K562 (cell line): Measurements from ENCODE around the gene CNOT6. TPM values are rescaled to one million over a fixed set of nuclear protein-coding genes. Genes with fewer than 3 reads are reported as not detected.
"Not testable (repeated sequence)": the region's sequence is repeated elsewhere in the genome, so short reads cannot be mapped to it uniquely, and the experiment has no call there.

Experiments used
- ATAC-seq: fragments of 200-7000 bp; cut with Tn5 transposase; 3 replicates; pipeline ENCODE4 v1.9.1; 2020; ENCODE audit warnings: moderate library complexity
- BruUV-seq: library from RNA; stranded (reverse); fragments of 400-500 nt; replicated peaks from 2 replicates; lab custom pipeline; 2021; lab: Mats Ljungman, UMichigan
- CTCF ChIA-PET: fragments of 300-600 bp; formaldehyde crosslinking; extraction: SDS; loops from one replicate; lab custom pipeline; 2021; ENCODE audit warnings: low intra/inter-chr PET ratio; lab: Yijun Ruan, JAX
- POLR2A ChIA-PET: fragments of 300-600, 350-650 bp; sonication (Branson Sonifier 250); formaldehyde crosslinking; extraction: SDS; loops from one replicate; lab custom pipeline; 2021; ENCODE audit warnings: antibody characterized with exemption, inconsistent platforms; lab: Yijun Ruan, JAX
- DNase-seq, 4 experiments: peaks; one replicate each; pipeline versions ENCODE4 v3.0.0 to v3.0.0-alpha.2; 2011 to 2018; ENCODE audit warnings: low spot score in 3 of 4, mixed read lengths in 3 of 4; ENCODE audit errors: extremely low read depth in 1 of 4
- FAIRE-seq: peaks from 2 replicates; lab custom pipeline; 2011; peaks lifted over from hg19 to GRCh38; lab: Jason Lieb, UNC
- H2AFZ ChIP-seq: 2 replicates; pipeline ENCODE4 v1.6.0; 2011; ENCODE audit warnings: low read depth, low read length, control low read depth, inconsistent platforms
- H3K27ac ChIP-seq: fragments of 200-600 bp; 3 replicates; pipeline ENCODE4 v1.8.0; 2011; ENCODE audit warnings: low read depth, mild to moderate bottlenecking, control low read depth, inconsistent platforms, low read length, moderate library complexity, mixed read lengths; ENCODE audit errors: extremely low read depth
- H3K27me3 ChIP-seq, 2 experiments: fragments of 300-600 bp in 1 of 2; 2 replicates in 1 of 2; 3 replicates in 1 of 2; pipeline versions ENCODE4 v1.6.0 to v1.8.0; 2011; ENCODE audit warnings: inconsistent platforms in 2 of 2, low read length in 2 of 2, mild to moderate bottlenecking in 1 of 2, mixed read lengths in 1 of 2, moderate library complexity in 1 of 2; ENCODE audit not compliant: control insufficient read depth in 2 of 2, insufficient read depth in 2 of 2
- H3K36me3 ChIP-seq: fragments of 300-600 bp; 3 replicates; pipeline ENCODE4 v1.8.0; 2011; ENCODE audit warnings: mild to moderate bottlenecking, low read length, inconsistent platforms; ENCODE audit not compliant: control insufficient read depth, insufficient read depth
- H3K4me1 ChIP-seq, 2 experiments: fragments of 200-600 bp in 1 of 2; replicated peaks in 1 of 2; 2 replicates in 1 of 2; 3 replicates in 1 of 2; pipeline versions ENCODE4 v1.5.1 to v1.8.0; 2011; ENCODE audit warnings: inconsistent platforms in 2 of 2, low read length in 2 of 2, mild to moderate bottlenecking in 1 of 2, mixed read lengths in 1 of 2, moderate library complexity in 1 of 2; ENCODE audit not compliant: control insufficient read depth in 2 of 2, insufficient read depth in 2 of 2
- H3K4me2 ChIP-seq: 2 replicates; pipeline ENCODE4 v1.6.1; 2011; ENCODE audit warnings: low read length, control low read depth, inconsistent platforms, mixed read lengths; ENCODE audit not compliant: insufficient read depth
- H3K4me3 ChIP-seq: fragments of 200-600 bp; sonication (generic), shearing (Covaris generic); 2 replicates; pipeline ENCODE4 v1.5.1; 2016; ENCODE audit warnings: control low read depth, inconsistent platforms
- H3K79me2 ChIP-seq: fragments of 200-600 bp; 3 replicates; pipeline ENCODE4 v1.8.0; 2011; ENCODE audit warnings: low read length, inconsistent platforms; ENCODE audit not compliant: control insufficient read depth, insufficient read depth
- H3K9ac ChIP-seq, 2 experiments: 2 replicates each; pipeline versions ENCODE4 v1.6.0 to v1.6.1; 2011; ENCODE audit warnings: low read depth in 2 of 2, low read length in 2 of 2, control low read depth in 1 of 2, inconsistent platforms in 1 of 2, mild to moderate bottlenecking in 1 of 2, mixed read lengths in 1 of 2; ENCODE audit not compliant: insufficient read depth in 1 of 2
- H3K9me1 ChIP-seq: one replicate; pipeline ENCODE4 v1.6.0; 2011; ENCODE audit warnings: inconsistent platforms, mild to moderate bottlenecking, low read length, moderate library complexity; ENCODE audit not compliant: control insufficient read depth, insufficient read depth
- H3K9me3 ChIP-seq: replicated peaks from 2 replicates; pipeline ENCODE4 v1.5.1; 2011; ENCODE audit warnings: low read depth, low read length, inconsistent platforms; ENCODE audit not compliant: control insufficient read depth, insufficient read depth
- H4K20me1 ChIP-seq: replicated peaks from 2 replicates; pipeline ENCODE4 v1.6.1; 2011; ENCODE audit warnings: low read length, inconsistent platforms, mixed read lengths; ENCODE audit not compliant: control insufficient read depth, insufficient read depth
- ARID3B ChIP-seq: fragments of 250-450 bp; sonication (Bioruptor Pico); IDR thresholded peaks from 2 replicates; pipeline ENCODE4 v1.4.0; 2020; ENCODE audit warnings: borderline replicate concordance
- ELF1 ChIP-seq: fragments of 200-800 bp; sonication (Bioruptor generic); IDR thresholded peaks from 2 replicates; pipeline ENCODE4 v1.6.1; 2016; ENCODE audit warnings: missing genetic modification characterization, missing compliant biosample characterization
- FOXO4 ChIP-seq: fragments of 450-650 bp; formaldehyde crosslinking; IDR thresholded peaks from 2 replicates; pipeline ENCODE4 v1.4.0; 2020; ENCODE audit warnings: mild to moderate bottlenecking, moderate library complexity
- PTRF ChIP-seq: fragments of 450-650 bp; IDR thresholded peaks from 2 replicates; pipeline ENCODE4 v1.6.1; 2016; ENCODE audit warnings: mild to moderate bottlenecking, missing genetic modification characterization, missing compliant biosample characterization
- STAT5A ChIP-seq: IDR thresholded peaks from 2 replicates; pipeline ENCODE4 v1.6.1; 2012; ENCODE audit warnings: low read length, inconsistent platforms, borderline replicate concordance
- STAT5B ChIP-seq: fragments of 250-450 bp; sonication (Bioruptor Pico); IDR thresholded peaks from 2 replicates; pipeline ENCODE4 v1.8.0; 2021; ENCODE audit warnings: mild to moderate bottlenecking, inconsistent platforms
- TCF7 ChIP-seq: sonication (generic); IDR thresholded peaks from 2 replicates; pipeline ENCODE4 v1.6.1; 2016; ENCODE audit warnings: antibody characterized with exemption, borderline replicate concordance
- ZBTB33 ChIP-seq: sonication (generic); formaldehyde crosslinking; IDR thresholded peaks from 2 replicates; pipeline ENCODE4 v1.8.1; 2023; ENCODE audit warnings: mild to moderate bottlenecking, missing genetic modification reagents
- ZNF316 ChIP-seq: fragments of 450-650 bp; IDR thresholded peaks from 2 replicates; pipeline ENCODE4 v1.6.1; 2016
- WGBS: fragments of 100-300 bp; shearing (Covaris generic); methylation state at CpG from one replicate; pipeline ENCODE4 v1.1.6; 2016; ENCODE audit warnings: low coverage, mixed read lengths; ENCODE audit not compliant: insufficient coverage; ENCODE audit errors: missing lambda C conversion rate; 5-methylcytosine and 5-hydroxymethylcytosine counted together
- in situ Hi-C: fragments of 300-500 bp; cut with MboI; formaldehyde crosslinking; loops from 4 replicates; pipeline ENCODE4 v1.15.0; 2018; ENCODE audit warnings: inconsistent platforms, mixed read lengths
- intact Hi-C: fragments of 100-400 bp; cut with micrococcal nuclease; formaldehyde crosslinking; loops from 2 replicates; pipeline ENCODE4 v1.14.2; 2022
- polyA plus RNA-seq, 8 experiments: library from polyadenylated mRNA; depleted of rRNA in 4 of 8; stranded (reverse) in 5 of 8; unstranded in 3 of 8; fragments of >200 nt; fragmentation: Nextera tagmentation in 2 of 8; fragmentation: Illumina TruSeq in 1 of 8; extraction: Ambion mirVana in 2 of 8; extraction: Trizol in 1 of 8; gene quantifications; 2 replicates each; pipeline versions ENCODE4 v1.2.1 to v1.2.3, GENCODE V29; 2011 to 2014; ENCODE audit warnings: inconsistent platforms in 1 of 8, missing spikeins in 1 of 8
- total RNA-seq, 7 experiments: library from RNA; depleted of rRNA in 6 of 7; stranded (reverse); fragments of >200 nt in 6 of 7; fragmentation: Illumina TruSeq in 2 of 7; extraction: Trizol in 2 of 7; gene quantifications; 2 replicates each; pipeline versions ENCODE4 v1.2.1 to v1.2.3, GENCODE V29; 2011 to 2021; ENCODE audit warnings: low replicate concordance in 1 of 7

The CNOT6 gene
- total and polyA plus RNA-seq, 9 of the 15 experiments (the other 6 are each of a cell fraction or from before 2014, with no cell fraction given) = 4.9 to 32.4 (median 14.0) TPM

- intact Hi-C loops, H3K9me1 ChIP-seq, H2AFZ ChIP-seq, H3K9me3 ChIP-seq, FAIRE-seq, H3K4me2 ChIP-seq, ATAC-seq, in situ Hi-C loops, CTCF ChIA-PET, H3K9ac ChIP-seq: not testable (repeated sequence)
- H3K36me3 ChIP-seq = peaks cover 64% of the 10 kb centered on the region
- 89% methylated on average over 8 of the region's 9 CpGs for WGBS
- peaks cover 23 to 27% of the 10 kb centered on the region in 2 experiments for H3K4me1 ChIP-seq
- peaks cover 96% of the 10 kb centered on the region for H3K79me2 ChIP-seq
- TF ChIP-seq ZBTB33 (CRISPR knock-in tag) = peak; percentile 88
- TF ChIP-seq, all 486 proteins: peak for 1; not testable (repeated sequence) for 485
- H3K27me3 ChIP-seq, BruUV-seq, DNase-seq, H3K4me3 ChIP-seq, H3K27ac ChIP-seq: not testable (repeated sequence)
- POLR2A ChIA-PET = interaction anchor here (0.8 to 1.5 kb wide), 2 partner anchors 13 to 20 kb away, joined by 3 to 5 read pairs; no protein-coding TSS in a partner anchor
- H4K20me1 ChIP-seq = peaks cover 27% of the 10 kb centered on the region
These were observed 6.1 kb downstream of the CNOT6 start for GRCh38 chr5:180500300-180500699.

GRCh38 chr5:180507661-180508060 lies 13.5 kb downstream of the CNOT6 start:
- Histone ChIP-seq H3K9ac (peak overlapping the region in 1 of 2 experiments; percentile 16; a peak in 1 of 4 replicates), H3K36me3 (peaks cover 25% of the 10 kb centered on the region; the same call in 2 of the 3 replicates), H2AFZ (no peak overlapping the region), H3K9me3 (no peaks in the 10 kb centered on the region), H3K79me2 (peaks cover 84% of the 10 kb centered on the region), H4K20me1 (peaks cover 4% of the 10 kb centered on the region; the same call in 1 of the 2 replicates), H3K4me3 (no peak overlapping the region), H3K27ac (0 out of 3 replicates have a peak overlapping the region, but pooled peaks have one; percentile 19), H3K9me1 (no peaks in the 10 kb centered on the region), H3K4me1 (no peaks in the 10 kb centered on the region; a peak in 1 of 5 replicates), H3K4me2 (no peak overlapping the region), H3K27me3 (no peaks in the 10 kb centered on the region)
- CTCF ChIA-PET = no interaction called here
- in situ Hi-C loops (no loop called here), intact Hi-C loops (no loop called here)
- DNase-seq (no peak), FAIRE-seq (no peak), ATAC-seq (peak; percentile 35)
- 53% methylated on average over 6 of the region's 6 CpGs for WGBS
- BruUV-seq = no TSS peak
- POLR2A ChIA-PET = interaction anchor here (0.6 to 2.0 kb wide), 2 partner anchors 14 to 28 kb away, joined by 3 to 8 read pairs; no protein-coding TSS in a partner anchor
- TF ChIP-seq ZNF316 (no peak), TCF7 (no peak), FOXO4 (no peak), ELF1 (tag) (no peak), ARID3B (CRISPR knock-in tag) (no peak), PTRF (no peak), STAT5B (CRISPR knock-in tag) (no peak), STAT5A (no peak)
